C4-2B (cell line): ENCODE data around the gene DLX4.

Source experiments
- H3K27ac ChIP-seq: fragments of 450-650 bp; 2 replicates; pipeline ENCODE4 v1.5.1; 2017
- ZFX ChIP-seq: fragments of 450-650 bp; IDR thresholded peaks from 2 replicates; pipeline ENCODE4 v1.6.1; 2017
- TF ChIP-seq, protein P1 (sequence below): fragments of 450-650 bp; conservative IDR thresholded peaks from 2 replicates; pipeline ENCODE4 v1.5.1; 2017; ENCODE audit warnings: mild to moderate bottlenecking

Gene DLX4

DNA sequence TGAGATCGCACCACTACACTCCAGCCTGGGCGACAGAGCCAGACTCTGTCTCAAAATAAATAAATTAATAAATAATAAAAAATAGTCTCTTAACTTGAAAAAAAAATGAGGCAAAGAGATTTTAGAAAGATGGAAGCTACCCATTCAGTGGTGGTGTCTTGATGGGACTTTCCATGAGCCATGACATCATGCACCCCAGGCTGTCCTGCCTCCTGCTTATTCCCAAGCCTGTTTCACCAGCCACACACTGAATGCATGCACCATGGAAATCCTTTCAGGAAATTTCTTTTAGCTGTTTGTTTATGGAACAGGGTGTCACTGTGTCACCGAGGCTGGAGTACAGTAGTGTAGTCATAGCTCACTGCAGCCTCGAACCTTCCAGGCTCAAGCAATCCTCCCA, 34.9 kb downstream of the DLX4 start:
- TF ChIP-seq, protein P1, sequence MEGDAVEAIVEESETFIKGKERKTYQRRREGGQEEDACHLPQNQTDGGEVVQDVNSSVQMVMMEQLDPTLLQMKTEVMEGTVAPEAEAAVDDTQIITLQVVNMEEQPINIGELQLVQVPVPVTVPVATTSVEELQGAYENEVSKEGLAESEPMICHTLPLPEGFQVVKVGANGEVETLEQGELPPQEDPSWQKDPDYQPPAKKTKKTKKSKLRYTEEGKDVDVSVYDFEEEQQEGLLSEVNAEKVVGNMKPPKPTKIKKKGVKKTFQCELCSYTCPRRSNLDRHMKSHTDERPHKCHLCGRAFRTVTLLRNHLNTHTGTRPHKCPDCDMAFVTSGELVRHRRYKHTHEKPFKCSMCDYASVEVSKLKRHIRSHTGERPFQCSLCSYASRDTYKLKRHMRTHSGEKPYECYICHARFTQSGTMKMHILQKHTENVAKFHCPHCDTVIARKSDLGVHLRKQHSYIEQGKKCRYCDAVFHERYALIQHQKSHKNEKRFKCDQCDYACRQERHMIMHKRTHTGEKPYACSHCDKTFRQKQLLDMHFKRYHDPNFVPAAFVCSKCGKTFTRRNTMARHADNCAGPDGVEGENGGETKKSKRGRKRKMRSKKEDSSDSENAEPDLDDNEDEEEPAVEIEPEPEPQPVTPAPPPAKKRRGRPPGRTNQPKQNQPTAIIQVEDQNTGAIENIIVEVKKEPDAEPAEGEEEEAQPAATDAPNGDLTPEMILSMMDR: no peak
- no peak for TF ChIP-seq ZFX
- no peak overlapping the region for H3K27ac ChIP-seq

DNA sequence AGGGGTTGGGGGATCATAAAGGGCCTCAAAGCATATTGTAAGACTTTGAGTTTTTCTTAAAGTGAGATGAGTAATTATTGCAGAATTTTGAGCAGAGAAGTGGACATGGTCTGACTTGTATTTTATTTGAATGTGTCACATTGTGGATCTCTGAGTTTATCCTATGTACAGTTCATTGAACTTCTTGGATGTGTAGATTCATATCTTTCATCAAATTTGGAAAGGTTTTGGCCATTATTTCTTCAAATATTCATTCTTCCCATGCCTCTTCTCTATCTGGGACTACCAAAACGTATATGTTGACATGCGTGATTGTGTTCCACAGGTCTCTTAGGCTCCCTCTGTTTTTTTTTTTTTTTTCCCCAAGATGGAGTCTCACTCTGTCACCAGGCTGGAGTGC, 40.3 kb downstream of the DLX4 start:
- H3K27ac ChIP-seq: no peak overlapping the region
- TF ChIP-seq, protein P1: no peak
- TF ChIP-seq ZFX: no peak

DNA sequence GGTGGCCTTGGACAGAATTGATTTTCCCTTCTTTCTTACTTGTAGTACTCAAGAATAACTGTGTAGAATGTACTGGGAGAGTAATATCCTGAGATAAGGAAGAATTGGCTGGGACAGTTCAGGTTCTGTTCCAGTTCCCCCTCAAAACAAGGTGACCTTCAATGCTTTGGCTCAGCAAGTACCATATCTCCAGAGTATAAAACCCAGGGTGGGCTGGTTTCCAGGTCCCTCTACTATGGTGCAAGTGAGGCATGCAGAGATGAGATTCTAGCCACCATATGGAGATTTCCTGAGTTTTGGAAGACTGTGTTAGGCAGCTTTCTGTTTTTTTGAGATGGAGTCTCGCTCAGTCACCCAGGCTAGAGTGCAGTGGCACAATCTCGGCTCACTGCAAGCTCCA, 44.1 kb downstream of the DLX4 start:
- H3K27ac ChIP-seq: no peak overlapping the region
- TF ChIP-seq ZFX: no peak
- TF ChIP-seq, protein P1: no peak

DNA sequence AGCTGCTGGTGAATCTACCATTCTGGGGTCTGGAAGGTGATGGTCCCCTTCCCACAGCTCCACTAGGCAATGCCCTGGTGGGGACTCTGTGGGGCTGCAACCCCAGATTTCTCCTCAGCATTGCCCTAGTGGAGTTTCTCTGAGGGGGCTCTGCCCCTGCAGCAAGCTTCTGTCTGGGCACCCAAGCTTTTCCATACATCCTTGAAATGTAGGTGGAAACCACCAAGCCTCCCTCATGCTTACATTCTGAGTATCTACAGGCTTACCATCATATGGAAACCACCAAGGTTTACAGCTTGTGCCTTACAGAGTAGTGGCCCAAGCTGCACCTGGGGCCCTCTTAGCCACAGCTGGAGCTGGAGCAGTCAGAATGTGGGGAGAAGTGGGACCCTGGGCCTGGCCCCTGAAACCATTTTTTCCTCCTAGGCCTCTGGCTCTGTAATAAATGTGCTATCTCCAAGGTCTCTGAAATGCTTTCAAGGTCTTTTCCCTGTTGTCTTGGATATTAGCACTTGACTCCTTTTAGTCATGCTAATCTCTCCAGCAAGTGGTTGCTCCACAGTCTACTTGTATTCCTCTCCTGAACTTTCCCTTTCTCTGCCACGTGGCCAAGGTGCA, 45.6 kb downstream of the DLX4 start:
- H3K27ac ChIP-seq: no peak overlapping the region
- TF ChIP-seq, protein P1: no peak
- TF ChIP-seq ZFX: no peak

DNA sequence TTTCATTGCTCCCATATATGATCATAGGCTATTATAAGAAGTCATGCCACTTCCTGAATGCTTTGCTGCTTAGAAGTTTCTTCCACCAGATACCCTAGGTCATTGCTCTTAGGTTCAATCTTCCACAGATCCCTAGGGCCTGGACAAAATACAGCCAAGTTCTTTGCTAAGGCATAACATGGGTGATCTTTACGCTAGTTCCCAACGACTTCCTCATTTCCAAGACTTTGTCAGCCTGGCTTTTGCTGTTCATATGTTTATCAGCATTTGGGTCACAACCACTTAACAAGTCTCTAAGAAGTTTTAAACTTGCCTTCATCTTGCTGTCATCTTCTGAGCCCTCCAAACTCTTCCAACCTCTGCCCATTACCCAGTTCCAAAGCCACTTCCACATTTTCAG, 46.2 kb downstream of the DLX4 start:
- H3K27ac ChIP-seq: no peak overlapping the region
- TF ChIP-seq ZFX: no peak
- TF ChIP-seq, protein P1: no peak

DNA sequence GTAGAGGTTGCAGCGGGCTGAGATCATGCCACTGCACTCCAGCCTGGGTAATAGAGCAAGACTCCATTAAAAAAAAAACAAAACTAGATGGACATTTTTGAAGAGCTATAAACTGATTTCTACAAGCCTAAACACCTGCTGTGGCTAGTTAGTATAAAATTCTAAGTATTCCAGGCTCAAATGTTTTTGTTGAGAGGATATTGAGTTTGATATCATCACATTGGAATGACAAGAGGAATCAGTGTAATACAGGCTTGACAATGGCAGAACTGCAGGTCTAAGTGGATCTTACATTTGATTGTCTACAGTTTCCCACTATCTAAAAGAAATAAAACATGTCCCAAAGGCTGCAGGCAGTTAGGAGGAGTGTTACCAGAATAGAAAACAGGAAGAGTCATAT, 49.9 kb downstream of the DLX4 start:
- TF ChIP-seq ZFX: no peak
- TF ChIP-seq, protein P1: no peak
- H3K27ac ChIP-seq: no peak overlapping the region

DNA sequence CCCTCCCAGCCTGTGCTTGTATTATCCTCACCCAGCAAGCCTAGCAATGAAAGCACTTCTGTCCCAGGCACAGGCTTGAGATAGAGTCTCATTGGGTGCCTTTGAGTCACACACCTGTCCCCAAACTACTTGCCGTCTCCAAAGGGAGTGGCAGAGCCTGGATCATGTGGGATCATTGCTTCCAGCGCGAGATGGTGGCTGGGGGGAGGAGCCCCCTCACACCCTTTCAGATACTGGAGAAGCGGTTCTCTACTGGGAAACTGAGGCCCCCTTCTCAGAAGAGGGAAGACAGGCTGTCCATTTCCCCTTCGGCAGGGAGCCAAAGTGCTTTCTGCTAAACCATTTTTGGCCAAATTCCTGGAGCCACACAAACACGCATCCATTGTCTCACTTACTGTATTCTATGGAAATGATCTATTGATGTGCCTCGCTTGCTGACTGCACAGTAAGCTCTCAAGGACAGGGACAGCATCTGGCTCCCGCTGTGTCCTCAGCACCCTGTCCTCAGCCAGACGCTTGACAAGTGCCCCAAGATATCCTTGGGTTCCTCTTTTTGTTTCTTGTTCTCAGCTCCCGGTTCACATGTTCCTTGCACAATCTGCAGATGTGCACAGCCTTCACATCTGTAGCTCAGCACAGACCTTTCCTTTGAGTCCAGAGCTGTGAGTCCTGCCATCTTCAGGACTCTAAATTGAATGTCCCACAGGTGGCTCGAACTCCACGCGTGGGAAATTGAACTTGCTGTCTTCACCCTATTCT, 52.0 kb downstream of the DLX4 start:
- no peak for TF ChIP-seq ZFX
- TF ChIP-seq, protein P1: no peak
- no peak overlapping the region for H3K27ac ChIP-seq
